T-helper 1 cell treated with Interleukin-12 subunit alpha and Interleukin-12 subunit beta and Interleukin-4 antibody, amounts not matched to agents 30 μg/mL and 1 μg/mL, for 36 hours (primary cell): ENCODE data around the gene JMJD1C.
"Not testable (repeated sequence)": the region's sequence is repeated elsewhere in the genome, so short reads cannot be mapped to it uniquely, and the experiment has no call there.

ENCODE experiments used
- H3K27ac Mint-ChIP-seq: one replicate; pipeline ENCODE4 v1.8.0; 2021; ENCODE audit warnings: mild to moderate bottlenecking, mixed read lengths
- H3K27me3 Mint-ChIP-seq: one replicate; pipeline ENCODE4 v1.8.0; 2021; ENCODE audit warnings: low read depth, mixed read lengths
- H3K36me3 Mint-ChIP-seq: one replicate; pipeline ENCODE4 v1.8.0; 2021; ENCODE audit warnings: low read depth, mixed read lengths
- H3K4me1 Mint-ChIP-seq: one replicate; pipeline ENCODE4 v1.8.0; 2021; ENCODE audit warnings: low read depth, mixed read lengths
- H3K4me3 Mint-ChIP-seq: one replicate; pipeline ENCODE4 v1.8.0; 2021; ENCODE audit warnings: mild to moderate bottlenecking, moderate library complexity, mixed read lengths
- H3K9me3 Mint-ChIP-seq: one replicate; pipeline ENCODE4 v1.8.0; 2021; ENCODE audit warnings: mixed read lengths

The JMJD1C gene

DNA sequence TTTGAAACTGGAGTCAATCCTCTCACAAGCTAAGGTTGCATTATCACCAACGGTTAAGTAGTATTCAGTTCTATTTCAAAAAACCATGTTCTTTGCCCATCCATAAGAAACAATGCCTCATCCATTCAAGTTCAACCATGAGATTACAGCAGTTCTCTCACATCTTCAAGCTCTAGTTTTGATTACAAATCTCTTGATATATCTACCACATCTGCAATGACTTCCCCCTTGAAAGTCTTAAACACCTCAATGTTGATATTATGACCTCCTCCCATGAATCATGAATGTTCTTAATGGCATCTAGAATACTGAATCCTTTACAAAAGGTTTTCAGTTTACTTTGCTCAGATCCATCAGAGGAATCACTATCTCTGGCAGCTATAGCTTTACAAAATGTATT is 81.8 kb downstream of the JMJD1C start:
- H3K36me3 Mint-ChIP-seq, result peaks cover 2% of the 10 kb centered on the region
- H3K27ac Mint-ChIP-seq, result no peak overlapping the region
- H3K4me3 Mint-ChIP-seq, result no peak overlapping the region
- H3K4me1 Mint-ChIP-seq, result peaks cover 26% of the 10 kb centered on the region
- H3K9me3 Mint-ChIP-seq, result no peaks in the 10 kb centered on the region
- H3K27me3 Mint-ChIP-seq, result no peaks in the 10 kb centered on the region

DNA sequence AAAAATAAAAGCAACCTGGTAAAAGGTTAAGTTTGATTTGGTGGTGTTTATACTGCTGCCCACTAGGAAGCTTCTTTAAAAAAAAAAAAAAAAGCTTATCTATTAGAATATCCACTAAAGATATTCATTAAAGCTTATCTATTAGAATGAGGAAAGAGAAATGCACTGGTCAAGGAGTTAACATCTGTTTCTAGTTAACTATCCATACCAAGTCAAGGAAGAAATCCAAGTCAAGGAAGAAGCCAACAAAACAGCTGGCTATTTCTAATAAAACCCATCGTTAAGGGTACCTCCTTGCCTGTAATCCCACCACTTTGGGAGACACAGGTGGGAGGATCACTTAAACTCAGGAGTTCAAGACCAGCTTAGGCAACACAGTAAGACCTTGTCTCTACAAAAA is 82.6 kb downstream of the JMJD1C start:
- Mint-ChIP-seq H3K27ac (no peak overlapping the region), H3K27me3 (no peaks in the 10 kb centered on the region), H3K4me1 (peaks cover 19% of the 10 kb centered on the region), H3K4me3 (no peak overlapping the region), H3K9me3 (no peaks in the 10 kb centered on the region), H3K36me3 (no peaks in the 10 kb centered on the region)

DNA sequence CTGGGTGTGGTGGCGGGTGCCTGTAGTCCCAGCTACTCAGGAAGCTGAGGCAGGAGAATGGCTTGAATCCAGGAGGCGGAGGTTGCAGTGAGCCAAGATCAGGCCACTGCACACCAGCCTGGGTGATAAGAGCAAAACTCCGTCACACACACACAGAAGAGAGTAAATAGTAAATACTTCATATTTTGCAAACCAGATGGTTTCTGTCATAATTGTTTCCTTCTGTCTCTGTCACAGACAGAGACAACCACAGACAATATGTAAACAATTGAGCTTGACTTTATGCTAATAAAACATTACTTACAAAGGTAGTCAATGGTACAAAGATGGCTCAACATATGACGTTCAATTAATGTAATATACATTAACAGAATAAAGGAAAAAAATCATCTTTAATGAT is 83.7 kb downstream of the JMJD1C start:
- Mint-ChIP-seq H3K36me3 (peaks cover under 1% of the 10 kb centered on the region), H3K9me3 (no peaks in the 10 kb centered on the region), H3K27me3 (no peaks in the 10 kb centered on the region), H3K4me3 (no peak overlapping the region), H3K4me1 (peaks cover 13% of the 10 kb centered on the region), H3K27ac (no peak overlapping the region)

DNA sequence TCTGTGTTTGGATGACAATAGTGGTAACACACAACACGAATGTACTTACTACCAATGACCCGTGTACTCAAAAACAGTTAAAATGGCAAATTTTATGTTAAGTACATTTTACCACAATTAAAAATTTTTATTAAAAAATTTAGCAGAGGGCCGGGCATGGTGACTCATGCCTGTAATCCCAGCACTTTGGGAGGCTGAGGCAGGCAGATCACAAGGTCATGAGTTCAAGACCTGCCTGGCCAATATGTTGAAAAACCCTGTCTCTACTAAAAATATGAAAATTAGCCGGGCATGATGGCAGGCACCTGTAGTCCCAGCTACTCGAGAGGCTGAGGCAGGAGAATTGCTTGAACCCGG is 88.5 kb downstream of the JMJD1C start:
- peaks cover 12% of the 10 kb centered on the region for H3K4me1 Mint-ChIP-seq
- not testable (repeated sequence) for H3K27ac Mint-ChIP-seq, H3K9me3 Mint-ChIP-seq, H3K36me3 Mint-ChIP-seq, H3K4me3 Mint-ChIP-seq, H3K27me3 Mint-ChIP-seq

DNA sequence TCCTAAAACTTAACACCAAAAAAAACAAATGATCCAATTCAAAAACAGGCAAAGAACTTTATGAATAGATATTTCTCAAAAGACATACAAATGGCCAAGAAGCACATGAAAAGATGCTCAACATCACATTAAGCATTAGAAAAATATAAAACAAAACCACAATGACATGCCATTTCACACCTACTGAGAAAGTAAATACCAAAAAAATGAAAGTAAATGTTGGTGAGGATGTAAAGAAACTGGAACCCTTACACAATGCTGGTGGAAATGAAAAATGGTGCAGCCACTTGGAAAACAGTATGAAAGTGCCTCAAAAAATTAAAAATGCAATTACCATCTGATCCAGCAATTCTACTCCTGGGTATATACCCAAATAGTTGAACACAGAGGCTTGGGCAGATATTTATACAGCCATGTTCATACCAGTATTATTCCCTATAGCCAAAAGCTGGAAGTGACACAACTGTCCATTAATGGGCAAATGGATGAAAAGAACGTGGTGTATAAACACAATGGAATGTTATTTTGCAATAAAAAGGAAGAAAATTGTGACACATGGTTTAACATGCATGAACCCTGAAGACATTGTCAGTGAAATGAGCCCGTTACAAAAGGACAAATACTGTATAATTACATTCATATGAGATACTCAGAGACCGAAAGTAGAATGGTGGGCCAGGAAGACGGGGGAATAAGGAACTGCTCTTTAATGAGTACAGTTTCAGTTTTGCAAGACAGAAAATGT is 89.0 kb downstream of the JMJD1C start:
- Mint-ChIP-seq H3K4me3 (no peak overlapping the region), H3K4me1 (peaks cover 12% of the 10 kb centered on the region), H3K27me3 (no peaks in the 10 kb centered on the region), H3K9me3 (no peaks in the 10 kb centered on the region), H3K36me3 (peaks cover 3% of the 10 kb centered on the region), H3K27ac (no peak overlapping the region)

DNA sequence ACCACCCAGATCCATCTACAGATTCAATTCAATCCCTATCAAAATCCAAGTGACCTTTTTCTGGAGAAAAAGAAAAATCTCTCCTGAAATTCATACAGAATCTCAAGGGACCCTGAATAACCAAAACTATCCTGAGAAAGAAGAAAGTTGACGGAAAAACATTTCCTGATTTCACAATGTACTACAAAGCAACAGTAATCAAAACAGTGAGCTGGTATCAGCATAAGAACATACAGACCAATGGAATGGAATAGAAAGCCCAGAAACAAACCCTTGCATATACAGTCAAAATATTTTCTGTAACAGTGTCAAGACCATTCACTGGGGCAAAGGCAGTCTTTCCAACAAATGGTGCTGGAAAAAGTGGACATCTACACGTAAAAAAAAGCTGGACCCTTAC is 89.9 kb downstream of the JMJD1C start:
- H3K36me3 Mint-ChIP-seq, result peaks cover 3% of the 10 kb centered on the region
- H3K4me1 Mint-ChIP-seq, result peaks cover 9% of the 10 kb centered on the region
- no peaks in the 10 kb centered on the region for H3K9me3 Mint-ChIP-seq
- H3K27ac Mint-ChIP-seq, result no peak overlapping the region
- no peak overlapping the region for H3K4me3 Mint-ChIP-seq
- no peaks in the 10 kb centered on the region for H3K27me3 Mint-ChIP-seq

DNA sequence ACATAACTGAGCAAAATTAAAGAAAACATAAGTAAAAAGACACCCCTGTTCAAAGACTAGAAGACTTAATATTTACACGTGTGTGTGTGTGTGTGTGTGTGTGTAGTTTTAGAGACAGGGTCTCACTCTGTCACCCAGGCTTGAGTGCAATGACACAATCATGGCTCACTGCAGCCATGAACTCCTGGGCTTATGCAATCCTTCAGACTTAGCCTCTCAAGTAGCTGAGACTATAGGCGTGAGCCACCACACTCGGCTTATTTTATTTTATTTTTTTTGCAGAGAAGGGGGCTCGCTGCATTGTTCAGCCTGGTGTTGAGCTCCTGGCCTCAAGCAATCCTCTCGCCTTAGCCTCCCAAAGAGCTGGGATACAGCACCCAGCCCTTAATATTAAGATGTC is 90.3 kb downstream of the JMJD1C start:
- no peak overlapping the region for H3K4me3 Mint-ChIP-seq
- H3K9me3 Mint-ChIP-seq, result no peaks in the 10 kb centered on the region
- H3K27me3 Mint-ChIP-seq, result no peaks in the 10 kb centered on the region
- H3K4me1 Mint-ChIP-seq, result peaks cover 9% of the 10 kb centered on the region
- peaks cover 3% of the 10 kb centered on the region for H3K36me3 Mint-ChIP-seq
- H3K27ac Mint-ChIP-seq, result no peak overlapping the region

DNA sequence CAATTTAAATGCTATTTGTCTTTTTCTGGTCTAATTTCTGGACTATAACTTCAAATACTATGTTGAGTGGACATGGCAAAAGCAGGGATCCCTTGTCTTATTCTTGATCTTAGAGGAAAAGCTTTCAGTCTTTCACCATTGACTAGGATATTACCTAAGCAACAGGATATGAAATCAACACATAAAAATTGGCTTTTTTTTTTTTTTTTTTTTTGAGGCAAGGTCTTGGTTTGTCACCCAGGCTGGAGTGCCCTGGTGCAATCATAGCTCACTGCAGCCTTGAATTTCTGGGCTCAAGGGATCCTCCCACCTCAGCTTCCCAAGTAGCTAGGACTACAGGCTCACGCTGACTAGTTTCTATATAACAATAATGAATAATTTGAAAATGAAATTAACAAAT is 90.8 kb downstream of the JMJD1C start:
- H3K27me3 Mint-ChIP-seq, result no peaks in the 10 kb centered on the region

DNA sequence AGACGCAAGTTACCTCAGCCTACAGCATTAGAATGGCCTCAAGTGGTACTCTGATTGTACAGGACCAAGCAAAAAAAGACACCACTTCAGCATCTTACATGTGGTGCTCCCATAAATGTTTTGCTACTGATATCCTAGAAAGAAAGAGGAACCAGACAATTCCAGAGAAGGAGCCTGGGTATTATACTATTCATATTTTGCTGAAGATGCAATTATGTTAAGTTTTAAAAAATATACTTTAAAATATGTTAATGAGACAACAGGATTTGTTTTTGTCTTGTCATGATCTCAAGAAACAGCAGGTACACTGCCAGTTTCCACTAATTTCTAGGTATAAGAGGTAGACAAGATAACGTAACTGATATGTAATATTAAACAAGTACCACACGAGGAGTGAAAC is 92.6 kb downstream of the JMJD1C start:
- Mint-ChIP-seq H3K4me3 (no peak overlapping the region), H3K27ac (no peak overlapping the region), H3K9me3 (no peaks in the 10 kb centered on the region), H3K36me3 (peaks cover 3% of the 10 kb centered on the region), H3K4me1 (peaks cover 9% of the 10 kb centered on the region), H3K27me3 (no peaks in the 10 kb centered on the region)

More for the DNA sequence above, 90.8 kb downstream of the JMJD1C start:
- peaks cover 9% of the 10 kb centered on the region for H3K4me1 Mint-ChIP-seq
- no peak overlapping the region for H3K4me3 Mint-ChIP-seq
- peaks cover 3% of the 10 kb centered on the region for H3K36me3 Mint-ChIP-seq
- no peak overlapping the region for H3K27ac Mint-ChIP-seq
- H3K9me3 Mint-ChIP-seq, result no peaks in the 10 kb centered on the region

DNA sequence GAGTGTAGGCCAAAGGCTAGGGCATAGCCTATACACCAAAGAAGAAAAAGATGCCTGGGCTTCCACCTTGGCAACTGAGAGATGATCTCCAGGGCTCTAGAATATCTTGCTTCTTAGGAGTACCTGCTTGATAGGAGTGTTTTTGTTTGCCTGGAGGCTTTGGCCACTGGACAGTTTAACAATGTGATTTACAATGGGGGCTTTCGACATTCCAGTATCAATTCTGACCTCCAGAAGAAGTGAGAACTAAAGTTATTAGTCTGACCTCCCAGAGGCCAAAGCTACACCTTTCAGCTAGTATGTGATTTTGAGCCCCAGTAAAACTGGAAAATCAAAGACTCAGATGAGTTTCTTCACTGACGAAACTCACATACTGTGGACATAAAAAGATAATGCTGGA is 96.1 kb downstream of the JMJD1C start:
- Mint-ChIP-seq H3K4me1 (no peaks in the 10 kb centered on the region), H3K4me3 (no peak overlapping the region), H3K27me3 (no peaks in the 10 kb centered on the region), H3K9me3 (no peaks in the 10 kb centered on the region), H3K36me3 (peaks cover 2% of the 10 kb centered on the region), H3K27ac (no peak overlapping the region)

DNA sequence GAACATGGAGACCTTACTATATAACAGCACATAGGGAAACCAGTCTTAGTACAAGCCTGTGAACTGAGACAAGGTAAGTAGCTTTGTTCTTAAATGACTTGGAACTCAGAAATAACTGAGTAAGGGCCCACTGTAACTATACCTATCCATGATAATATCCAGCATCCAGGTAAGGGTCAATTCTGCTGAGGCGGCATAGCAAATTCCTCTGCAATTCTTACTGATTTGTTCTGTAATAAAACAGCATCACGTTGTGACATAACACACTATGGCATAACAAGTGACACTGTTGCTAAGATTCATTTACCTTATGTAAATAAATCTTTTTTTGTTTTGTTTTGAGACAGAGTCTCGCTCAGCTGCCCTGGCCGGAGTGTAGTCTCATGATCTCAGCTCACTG is 97.4 kb downstream of the JMJD1C start:
- Mint-ChIP-seq H3K36me3 (peaks cover 3% of the 10 kb centered on the region), H3K4me3 (no peak overlapping the region), H3K4me1 (no peaks in the 10 kb centered on the region), H3K9me3 (no peaks in the 10 kb centered on the region), H3K27me3 (no peaks in the 10 kb centered on the region), H3K27ac (no peak overlapping the region)

DNA sequence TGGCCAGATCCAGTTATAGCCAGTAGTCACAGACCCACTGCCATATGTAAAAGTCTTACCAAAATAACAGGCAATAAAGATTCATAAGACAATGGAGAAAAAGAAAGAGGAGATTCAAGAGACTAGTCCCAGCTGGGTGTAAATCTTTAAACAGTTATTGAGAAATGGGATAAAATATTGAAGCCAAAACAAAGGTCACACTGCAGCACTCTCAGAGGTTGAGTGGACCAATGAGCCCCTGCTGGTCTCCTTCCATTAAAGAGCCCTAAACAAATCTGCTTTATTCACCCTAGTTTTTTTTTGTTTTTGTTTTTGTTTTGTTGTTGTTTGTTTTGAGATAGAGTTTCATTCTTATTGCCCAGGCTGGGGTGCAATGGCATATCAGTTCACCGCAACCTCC is 98.8 kb downstream of the JMJD1C start:
- H3K9me3 Mint-ChIP-seq, result no peaks in the 10 kb centered on the region
- H3K36me3 Mint-ChIP-seq, result peaks cover 3% of the 10 kb centered on the region
- no peak overlapping the region for H3K27ac Mint-ChIP-seq
- no peak overlapping the region for H3K4me3 Mint-ChIP-seq
- no peaks in the 10 kb centered on the region for H3K4me1 Mint-ChIP-seq
- no peaks in the 10 kb centered on the region for H3K27me3 Mint-ChIP-seq

DNA sequence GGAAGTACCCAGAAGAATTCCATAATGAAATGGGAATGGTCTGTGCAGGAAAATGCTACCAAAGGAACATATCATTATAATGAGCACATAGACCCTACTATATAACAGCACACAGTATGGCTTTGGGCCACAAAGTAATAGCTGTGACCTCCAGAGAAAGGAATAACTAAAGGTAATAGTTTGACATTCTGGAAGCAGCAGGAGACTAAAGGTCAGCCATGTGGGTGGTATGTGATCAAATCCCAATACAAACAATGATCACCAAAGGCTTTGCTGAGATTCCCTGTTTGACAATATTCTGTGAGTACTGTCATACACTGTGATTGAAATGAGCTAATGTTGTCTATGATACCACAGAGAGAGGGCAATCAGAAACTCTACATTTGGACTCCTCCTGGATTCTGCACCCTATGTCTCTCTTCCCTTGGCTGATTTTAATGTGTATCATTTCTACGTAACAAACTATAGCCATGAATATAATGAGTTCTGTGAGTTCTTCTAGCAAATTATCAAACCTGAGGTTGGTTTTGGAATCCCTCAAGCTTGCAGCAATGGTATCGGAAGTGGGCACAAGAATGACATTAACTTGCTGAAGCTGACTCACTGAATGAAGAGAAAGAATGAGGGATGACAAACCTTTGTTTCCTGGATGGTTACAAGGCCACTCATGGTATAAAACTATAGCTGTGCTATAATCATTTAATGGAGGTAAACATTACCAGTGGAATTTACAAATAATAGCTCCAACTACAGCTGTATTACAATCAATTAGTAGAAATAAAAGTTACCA is 99.6 kb downstream of the JMJD1C start:
- Mint-ChIP-seq H3K36me3 (peaks cover 3% of the 10 kb centered on the region), H3K27ac (no peak overlapping the region), H3K4me1 (no peaks in the 10 kb centered on the region), H3K9me3 (no peaks in the 10 kb centered on the region), H3K27me3 (no peaks in the 10 kb centered on the region), H3K4me3 (no peak overlapping the region)

DNA sequence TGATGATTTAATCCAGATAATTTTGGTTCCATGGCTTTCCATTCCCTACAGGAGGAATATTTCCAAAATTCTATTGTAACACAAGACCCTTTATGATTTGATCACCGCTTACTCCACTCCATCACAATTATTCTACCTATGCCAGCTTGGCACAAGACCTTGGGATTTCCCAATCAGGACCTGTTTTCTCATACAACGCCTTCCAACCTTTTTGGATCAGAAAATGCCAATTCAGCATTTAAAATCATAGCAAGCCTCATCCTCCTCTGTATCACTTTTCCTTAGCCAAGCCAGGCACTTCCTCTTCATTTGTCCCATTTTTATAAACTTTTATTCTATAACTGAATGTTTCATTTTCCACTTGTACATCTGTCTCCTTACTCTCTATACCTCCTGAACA is 100.9 kb downstream of the JMJD1C start:
- Mint-ChIP-seq H3K27me3 (no peaks in the 10 kb centered on the region), H3K27ac (no peak overlapping the region), H3K36me3 (peaks cover 3% of the 10 kb centered on the region), H3K4me3 (no peak overlapping the region), H3K9me3 (no peaks in the 10 kb centered on the region), H3K4me1 (no peaks in the 10 kb centered on the region)

DNA sequence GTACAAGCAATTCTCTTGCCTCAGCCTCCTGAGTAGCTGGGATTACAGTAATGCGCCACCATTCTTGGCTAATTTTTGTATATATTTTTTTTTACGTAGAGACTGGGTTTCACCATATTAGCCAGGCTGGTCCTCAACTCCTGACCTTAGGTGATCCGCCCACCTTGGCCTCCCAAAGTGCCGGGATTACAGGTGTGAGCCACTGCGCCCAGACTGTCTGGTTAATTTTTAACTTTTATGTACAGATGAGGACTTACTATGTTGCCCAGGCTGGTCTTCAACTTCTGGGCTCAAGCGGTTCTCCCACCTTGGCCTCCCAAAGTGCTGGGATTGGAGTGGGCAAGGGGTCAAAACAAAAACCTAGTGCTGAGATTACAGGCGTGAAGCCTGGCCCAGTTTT is 101.8 kb downstream of the JMJD1C start:
- H3K27me3 Mint-ChIP-seq, result no peaks in the 10 kb centered on the region
- H3K4me3 Mint-ChIP-seq, result no peak overlapping the region
- no peaks in the 10 kb centered on the region for H3K4me1 Mint-ChIP-seq
- H3K27ac Mint-ChIP-seq, result no peak overlapping the region
- H3K36me3 Mint-ChIP-seq, result peaks cover 3% of the 10 kb centered on the region
- no peaks in the 10 kb centered on the region for H3K9me3 Mint-ChIP-seq
